Endothelial cell of umbilical vein (primary cell): Measurements from ENCODE around the gene DAP.

ENCODE experiments used
- EZH2 ChIP-seq: IDR thresholded peaks from 2 replicates; pipeline ENCODE4 v1.6.1; 2012; ENCODE audit warnings: borderline replicate concordance, low read depth, mild to moderate bottlenecking, moderate library complexity, low read length, inconsistent platforms; ENCODE audit not compliant: severe bottlenecking
- POLR2A ChIP-seq: IDR thresholded peaks from 2 replicates; pipeline ENCODE4 v1.6.1; 2012; ENCODE audit warnings: low read depth, mild to moderate bottlenecking, control low read depth, low read length
- POLR2AphosphoS5 ChIP-seq: IDR thresholded peaks from 2 replicates; pipeline ENCODE4 v1.6.1; 2012; ENCODE audit warnings: low read depth, mild to moderate bottlenecking, control low read depth, low read length, moderate library complexity; ENCODE audit not compliant: insufficient read depth
- TF ChIP-seq, protein P1 (sequence below), 2 donors: IDR thresholded peaks; 1 replicate in 1 of 2; 2 replicates in 1 of 2; pipeline ENCODE4 v1.5.1; 2011; ENCODE audit warnings: low read length in 2 of 2, mild to moderate bottlenecking in 2 of 2, moderate library complexity in 2 of 2, control low read depth in 1 of 2, inconsistent platforms in 1 of 2, low read depth in 1 of 2; ENCODE audit not compliant: insufficient read depth in 1 of 2; ENCODE audit errors: extremely low read depth in 1 of 2
- TF ChIP-seq, protein P2 (sequence below): IDR thresholded peaks from 2 replicates; pipeline ENCODE4 v1.6.1; 2011; ENCODE audit not compliant: insufficient read depth, insufficient read length

DNA sequence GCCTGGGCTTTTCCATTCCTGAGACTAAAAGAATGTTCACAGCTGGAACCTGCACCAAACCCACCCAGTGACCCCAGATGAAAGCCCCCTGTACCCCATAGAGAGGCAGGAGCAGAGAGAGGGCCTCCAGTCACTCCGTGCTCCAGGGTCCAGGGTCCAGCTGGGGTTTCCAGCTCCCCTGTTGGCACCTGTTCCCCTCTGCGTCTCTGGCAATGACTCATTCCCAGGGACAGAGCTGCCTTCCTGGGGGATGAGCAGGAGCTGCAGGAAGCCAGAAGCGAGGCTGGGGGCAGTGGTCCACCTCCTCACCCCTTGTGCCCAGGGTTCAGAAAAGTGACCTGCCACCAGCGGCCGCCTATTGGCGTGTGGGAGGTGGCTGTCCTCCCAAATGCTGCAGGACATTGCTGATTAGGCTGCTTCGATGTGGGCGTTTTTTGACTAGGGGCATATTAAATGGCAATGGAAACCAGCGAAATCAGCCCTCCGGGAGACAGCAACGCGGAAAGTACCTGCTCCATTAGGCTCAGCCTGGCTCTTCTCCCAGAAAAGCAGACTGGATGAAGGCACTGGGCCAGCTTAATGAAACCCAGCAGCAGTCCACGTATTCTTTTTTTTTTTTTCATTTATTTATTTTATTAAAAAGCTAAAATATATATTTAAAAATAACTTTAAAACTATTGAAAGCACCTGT is 97.4 kb downstream of the DAP start:
- TF ChIP-seq, protein P1, sequence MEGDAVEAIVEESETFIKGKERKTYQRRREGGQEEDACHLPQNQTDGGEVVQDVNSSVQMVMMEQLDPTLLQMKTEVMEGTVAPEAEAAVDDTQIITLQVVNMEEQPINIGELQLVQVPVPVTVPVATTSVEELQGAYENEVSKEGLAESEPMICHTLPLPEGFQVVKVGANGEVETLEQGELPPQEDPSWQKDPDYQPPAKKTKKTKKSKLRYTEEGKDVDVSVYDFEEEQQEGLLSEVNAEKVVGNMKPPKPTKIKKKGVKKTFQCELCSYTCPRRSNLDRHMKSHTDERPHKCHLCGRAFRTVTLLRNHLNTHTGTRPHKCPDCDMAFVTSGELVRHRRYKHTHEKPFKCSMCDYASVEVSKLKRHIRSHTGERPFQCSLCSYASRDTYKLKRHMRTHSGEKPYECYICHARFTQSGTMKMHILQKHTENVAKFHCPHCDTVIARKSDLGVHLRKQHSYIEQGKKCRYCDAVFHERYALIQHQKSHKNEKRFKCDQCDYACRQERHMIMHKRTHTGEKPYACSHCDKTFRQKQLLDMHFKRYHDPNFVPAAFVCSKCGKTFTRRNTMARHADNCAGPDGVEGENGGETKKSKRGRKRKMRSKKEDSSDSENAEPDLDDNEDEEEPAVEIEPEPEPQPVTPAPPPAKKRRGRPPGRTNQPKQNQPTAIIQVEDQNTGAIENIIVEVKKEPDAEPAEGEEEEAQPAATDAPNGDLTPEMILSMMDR (IDR thresholded peaks at IDR 0.05; ENCODE audit: extremely low read depth in 1 of 2, insufficient read depth in 1 of 2, low read depth in 1 of 2, low read length in 2 of 2) = no peak
- no peak for TF ChIP-seq POLR2A
- TF ChIP-seq, protein P2, sequence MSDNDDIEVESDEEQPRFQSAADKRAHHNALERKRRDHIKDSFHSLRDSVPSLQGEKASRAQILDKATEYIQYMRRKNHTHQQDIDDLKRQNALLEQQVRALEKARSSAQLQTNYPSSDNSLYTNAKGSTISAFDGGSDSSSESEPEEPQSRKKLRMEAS = no peak
- TF ChIP-seq EZH2 = no peak
- TF ChIP-seq POLR2AphosphoS5 = no peak
